Gastrocnemius medialis (tissue), 4 donors: ENCODE results near the gene ZC3H7B.

Experiments
- POLR2A ChIP-seq, 2 donors: fragments of 450-650 bp; IDR thresholded peaks; one replicate each; pipeline ENCODE4 v1.6.1; 2017; ENCODE audit warnings: antibody characterized with exemption in 2 of 2, mild to moderate bottlenecking in 2 of 2, moderate library complexity in 2 of 2
- TF ChIP-seq, protein P1 (sequence below), 5 experiments: fragments of 450-650 bp in 3 of 5; fragments of 200-600 bp in 2 of 5; sonication (generic) in 2 of 5; IDR thresholded peaks in 4 of 5; conservative IDR thresholded peaks in 1 of 5; 1 replicate in 4 of 5; 2 replicates in 1 of 5; pipeline ENCODE4 v1.5.1; 2016 to 2019; ENCODE audit warnings: antibody characterized with exemption in 5 of 5, mild to moderate bottlenecking in 3 of 5, moderate library complexity in 3 of 5

DNA sequence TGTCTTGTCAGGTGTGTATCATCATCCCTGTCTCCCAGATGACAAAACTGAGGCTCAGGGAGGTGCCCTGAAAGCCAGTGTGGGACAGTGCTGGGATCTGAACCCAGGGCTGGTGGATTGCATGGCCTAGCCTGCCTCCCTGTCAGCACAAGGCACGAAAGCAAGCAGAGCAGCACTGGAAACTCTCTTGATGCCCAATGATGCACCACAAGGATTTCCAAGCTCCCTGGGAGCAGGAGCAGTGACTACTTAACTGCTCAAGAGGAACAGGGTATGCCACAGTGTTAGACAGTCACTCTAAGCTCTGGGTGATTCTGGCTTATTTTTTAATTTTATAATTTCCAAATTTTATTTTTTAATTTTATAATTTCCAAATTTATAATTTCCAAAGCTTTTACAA is 9.0 kb downstream of the ZC3H7B start:
- no peak for TF ChIP-seq POLR2A (IDR thresholded peaks at IDR 0.05)
- TF ChIP-seq, protein P1, sequence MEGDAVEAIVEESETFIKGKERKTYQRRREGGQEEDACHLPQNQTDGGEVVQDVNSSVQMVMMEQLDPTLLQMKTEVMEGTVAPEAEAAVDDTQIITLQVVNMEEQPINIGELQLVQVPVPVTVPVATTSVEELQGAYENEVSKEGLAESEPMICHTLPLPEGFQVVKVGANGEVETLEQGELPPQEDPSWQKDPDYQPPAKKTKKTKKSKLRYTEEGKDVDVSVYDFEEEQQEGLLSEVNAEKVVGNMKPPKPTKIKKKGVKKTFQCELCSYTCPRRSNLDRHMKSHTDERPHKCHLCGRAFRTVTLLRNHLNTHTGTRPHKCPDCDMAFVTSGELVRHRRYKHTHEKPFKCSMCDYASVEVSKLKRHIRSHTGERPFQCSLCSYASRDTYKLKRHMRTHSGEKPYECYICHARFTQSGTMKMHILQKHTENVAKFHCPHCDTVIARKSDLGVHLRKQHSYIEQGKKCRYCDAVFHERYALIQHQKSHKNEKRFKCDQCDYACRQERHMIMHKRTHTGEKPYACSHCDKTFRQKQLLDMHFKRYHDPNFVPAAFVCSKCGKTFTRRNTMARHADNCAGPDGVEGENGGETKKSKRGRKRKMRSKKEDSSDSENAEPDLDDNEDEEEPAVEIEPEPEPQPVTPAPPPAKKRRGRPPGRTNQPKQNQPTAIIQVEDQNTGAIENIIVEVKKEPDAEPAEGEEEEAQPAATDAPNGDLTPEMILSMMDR (IDR thresholded peaks at IDR 0.05 in 4 of 5, conservative IDR thresholded peaks at IDR 0.05 in 1 of 5), result no peak
